Stimulated activated CD4-positive, alpha-beta T cell treated with anti-CD3 and anti-CD28 coated beads, Interleukin-4, amount 100 ng/mL, for 4 hours (primary cell): ENCODE results near the gene RBM34.
A peak's percentile ranks its signal among the peaks of the same experiment; 100 is the strongest.

Experiments
- DNase-seq, 2 experiments: peaks; one replicate each; pipeline ENCODE4 v3.0.0-alpha.2; 2020

Gene RBM34

GRCh38 chr1:235151033-235151432, 10.0 kb downstream of the RBM34 start:
- DNase-seq, result no peak

GRCh38 chr1:235149824-235150223, 11.2 kb downstream of the RBM34 start:
- DNase-seq, result no peak

GRCh38 chr1:235147269-235147668, 13.8 kb downstream of the RBM34 start:
- DNase-seq, result no peak

- no peak for DNase-seq
Observed at GRCh38 chr1:235145639-235146038, 15.4 kb downstream of the RBM34 start.

GRCh38 chr1:235142991-235143390, 18.1 kb downstream of the RBM34 start:
- no peak for DNase-seq

GRCh38 chr1:235139315-235139714, 21.7 kb downstream of the RBM34 start:
- DNase-seq, result no peak

- DNase-seq, result no peak
Observed at GRCh38 chr1:235138821-235139220, 22.2 kb downstream of the RBM34 start.

GRCh38 chr1:235136111-235136510, 24.9 kb downstream of the RBM34 start:
- no peak for DNase-seq

- no peak for DNase-seq
Observed at GRCh38 chr1:235134171-235134570, 26.9 kb downstream of the RBM34 start.

GRCh38 chr1:235133086-235133485, 28.0 kb downstream of the RBM34 start:
- no peak for DNase-seq

GRCh38 chr1:235131961-235132360, 29.1 kb downstream of the RBM34 start:
- DNase-seq, result no peak

GRCh38 chr1:235130766-235131270, 30.2 kb downstream of the RBM34 start:
- no peak for DNase-seq

GRCh38 chr1:235129774-235130570, 31.1 kb downstream of the RBM34 start:
- DNase-seq, result no peak

GRCh38 chr1:235128456-235129328, 32.4 kb downstream of the RBM34 start, which contains the start of gene TOMM20:
TSS of gene TOMM20 (minus strand) at chr1:235128837. CDS start at chr1:235128715, 122 bp downstream.
- DNase-seq, result peak; percentile 90 to 95

- DNase-seq, result no peak
Observed at GRCh38 chr1:235127732-235128455, 33.2 kb downstream of the RBM34 start.

- no peak for DNase-seq
Observed at GRCh38 chr1:235127203-235127602, 33.8 kb downstream of the RBM34 start.

GRCh38 chr1:235124665-235125064, 36.4 kb downstream of the RBM34 start:
- DNase-seq, result no peak

GRCh38 chr1:235124111-235124510, 36.9 kb downstream of the RBM34 start:
- DNase-seq, result no peak

- DNase-seq, result no peak
Observed at GRCh38 chr1:235122348-235122747, 38.7 kb downstream of the RBM34 start.

GRCh38 chr1:235113183-235113917, 47.7 kb downstream of the RBM34 start:
- no peak for DNase-seq

GRCh38 chr1:235112297-235113182, 48.5 kb downstream of the RBM34 start:
- DNase-seq, result no peak
